NCI-H69 (cell line): ENCODE results near the gene DACT1.

Experiments used
- DNase-seq: peaks from one replicate; lab custom pipeline; 2025; lab: John Stamatoyannopoulos, UW

Gene DACT1

DNA sequence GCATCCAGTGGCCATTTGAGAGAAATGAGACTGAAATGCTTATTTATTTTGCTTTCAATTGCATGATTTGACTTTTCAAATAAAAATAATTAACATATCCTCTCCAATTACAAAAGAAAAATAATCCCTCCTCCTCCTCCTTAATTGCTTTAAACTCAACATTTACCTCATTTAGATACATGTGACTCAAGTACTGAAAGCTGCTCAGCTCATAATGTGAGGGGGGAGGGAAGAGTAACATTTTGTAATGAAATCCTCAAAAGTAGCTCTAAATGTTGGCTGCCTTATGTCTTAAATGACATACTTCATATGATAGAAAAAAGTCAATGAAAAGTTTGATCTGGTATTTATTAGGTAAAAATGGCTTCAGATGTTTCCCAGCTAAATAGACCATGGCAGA is 29.0 kb downstream of the DACT1 start:
- DNase-seq, result peak; percentile 77

- DNase-seq, result peak; percentile 97
Measured at GRCh38 chr14:58667900-58668299, 30.1 kb downstream of the DACT1 start.

DNA sequence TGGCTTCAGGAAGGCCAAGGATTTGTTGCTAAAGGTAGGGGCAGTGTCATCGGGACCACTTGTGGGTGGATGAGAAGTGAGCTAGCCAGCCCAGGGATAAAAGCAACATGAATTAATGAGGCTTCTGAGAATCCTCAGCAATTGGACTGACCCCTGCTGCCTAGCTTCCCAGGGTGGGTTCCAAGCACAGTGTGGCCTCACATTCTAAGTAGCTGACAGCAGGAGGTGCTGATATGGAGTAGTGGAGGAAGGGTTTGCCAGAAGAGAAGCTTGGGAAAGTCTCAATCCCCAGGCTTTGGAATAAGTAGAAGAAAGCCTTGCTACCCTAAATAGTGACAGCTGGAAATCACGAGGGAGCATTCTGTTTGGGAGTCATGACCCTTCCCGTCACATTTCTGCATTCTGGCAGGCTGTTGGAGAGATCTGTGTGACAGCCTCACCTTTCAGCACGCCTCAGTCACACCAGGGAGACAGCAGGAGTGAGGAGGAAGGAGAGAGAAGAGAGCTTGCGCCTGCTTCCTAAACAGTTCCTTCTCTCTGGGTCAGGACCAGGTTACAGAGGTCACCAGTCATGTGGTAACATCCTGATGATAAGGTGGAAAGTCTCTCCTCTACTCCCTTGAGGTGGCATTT is 31.2 kb downstream of the DACT1 start:
- peak; percentile 78 for DNase-seq

DNA sequence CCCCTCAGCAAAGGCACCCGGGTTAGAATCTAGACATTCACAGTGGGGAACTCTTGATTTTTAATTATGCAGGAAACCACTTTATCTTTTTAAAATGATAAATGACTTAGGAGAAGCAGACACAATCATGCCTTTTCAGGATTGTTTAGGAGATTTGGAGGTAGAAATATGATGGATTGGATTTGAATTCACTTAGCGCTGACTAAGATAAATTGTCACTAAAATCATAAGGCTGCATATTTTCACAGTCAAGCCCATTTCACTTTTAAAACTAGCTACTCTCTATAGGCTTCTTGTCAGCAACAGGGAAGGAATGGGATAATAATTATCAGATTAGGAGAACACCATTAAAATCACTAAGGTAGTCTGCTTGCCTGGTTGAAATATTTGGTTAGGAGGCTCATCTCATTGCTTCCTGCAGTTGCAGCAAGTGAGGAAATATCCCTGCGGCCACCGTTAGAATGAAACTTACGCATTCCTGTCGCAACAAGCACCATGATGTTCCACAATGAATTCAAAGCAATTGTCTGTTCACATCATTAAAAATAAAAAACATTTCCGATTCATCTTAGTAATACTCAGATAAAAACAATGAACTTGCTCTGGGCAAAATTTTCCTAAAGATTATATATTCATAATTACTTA is 31.9 kb downstream of the DACT1 start:
- peak; percentile 25 for DNase-seq

DNA sequence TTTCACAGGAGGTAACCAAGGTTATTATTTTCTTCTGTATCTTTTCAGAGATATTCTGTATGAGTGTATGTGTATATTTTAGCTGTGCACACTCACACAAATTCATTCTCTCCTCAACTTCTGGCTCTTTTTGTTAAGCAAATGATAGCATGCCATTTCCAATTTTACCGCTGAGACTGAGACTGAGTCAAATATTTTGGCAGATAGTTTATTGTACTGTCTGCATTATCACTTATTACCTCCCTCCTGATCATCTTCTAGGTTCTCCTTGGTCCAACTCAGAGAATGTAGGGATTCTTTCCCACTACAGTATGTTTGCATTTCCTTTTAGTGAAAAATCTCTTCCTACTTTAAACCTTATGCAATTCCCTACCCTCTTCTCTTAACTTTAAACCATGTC is 33.3 kb downstream of the DACT1 start:
- no peak for DNase-seq

GRCh38 chr14:58671436-58671835 is 33.7 kb downstream of the DACT1 start:
- peak; percentile 45 for DNase-seq

GRCh38 chr14:58673722-58674121 is 36.0 kb downstream of the DACT1 start:
- DNase-seq, result no peak

DNA sequence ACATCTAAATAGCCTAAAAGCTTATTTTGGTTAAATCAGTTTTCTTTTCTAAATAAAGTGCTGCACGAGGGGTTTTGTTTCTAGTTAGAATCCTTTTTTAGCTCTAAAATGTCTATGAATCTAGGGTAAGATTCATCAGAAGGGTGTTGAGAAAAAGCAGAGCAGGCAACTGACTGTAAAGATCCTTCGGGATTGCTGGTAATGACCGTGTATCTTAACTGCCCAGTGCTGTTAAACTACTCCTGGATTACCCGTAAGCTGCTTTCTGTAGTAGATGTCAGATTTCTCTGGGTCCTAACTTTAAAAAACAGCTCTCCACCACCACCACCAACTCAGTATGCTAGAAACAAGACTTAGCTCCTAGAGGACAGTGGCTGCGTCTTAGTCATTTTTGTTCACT is 39.2 kb downstream of the DACT1 start:
- DNase-seq, result peak; percentile 96

DNA sequence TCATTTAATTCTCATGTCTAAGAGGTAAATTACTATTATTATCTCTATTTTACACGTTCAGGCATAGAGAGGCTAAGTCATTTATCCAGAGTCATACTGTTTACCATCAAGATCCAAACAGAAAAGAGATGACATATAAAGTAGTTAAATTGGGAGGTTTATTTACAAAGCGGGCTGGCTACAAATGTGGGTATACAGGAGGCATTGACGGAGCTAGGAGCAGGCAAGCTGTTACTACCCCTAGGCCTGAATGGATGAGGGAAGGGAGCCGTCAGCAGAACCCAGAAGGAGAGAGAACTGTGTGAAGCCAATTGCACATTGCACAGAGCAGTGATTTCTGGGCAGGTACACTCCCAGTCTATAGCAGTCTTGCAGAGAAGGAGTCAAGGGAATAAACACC is 39.8 kb downstream of the DACT1 start:
- peak; percentile 98 for DNase-seq

- no peak for DNase-seq
Measured at GRCh38 chr14:58677996-58678395, 40.2 kb downstream of the DACT1 start.

DNA sequence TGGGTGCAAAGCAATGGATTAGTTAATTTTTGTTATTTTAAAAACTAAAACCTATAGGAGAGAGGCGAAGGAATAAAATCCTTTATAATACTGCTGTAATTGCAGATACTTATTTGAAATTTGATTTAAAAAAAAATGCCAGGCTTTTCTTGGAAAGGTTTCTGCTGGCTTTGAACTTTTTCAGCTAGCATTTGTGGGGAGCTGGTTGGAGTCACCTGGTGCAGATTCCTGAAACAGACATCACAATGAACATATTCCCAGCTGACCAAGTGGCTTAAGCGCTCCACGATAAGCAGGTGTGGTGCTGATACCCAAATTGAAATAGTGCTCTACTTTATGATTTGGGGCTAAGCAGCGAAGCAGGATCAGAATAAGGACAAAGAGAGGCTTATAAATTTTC is 42.9 kb downstream of the DACT1 start:
- no peak for DNase-seq

GRCh38 chr14:58687232-58687795 is 49.6 kb downstream of the DACT1 start:
- no peak for DNase-seq

DNA sequence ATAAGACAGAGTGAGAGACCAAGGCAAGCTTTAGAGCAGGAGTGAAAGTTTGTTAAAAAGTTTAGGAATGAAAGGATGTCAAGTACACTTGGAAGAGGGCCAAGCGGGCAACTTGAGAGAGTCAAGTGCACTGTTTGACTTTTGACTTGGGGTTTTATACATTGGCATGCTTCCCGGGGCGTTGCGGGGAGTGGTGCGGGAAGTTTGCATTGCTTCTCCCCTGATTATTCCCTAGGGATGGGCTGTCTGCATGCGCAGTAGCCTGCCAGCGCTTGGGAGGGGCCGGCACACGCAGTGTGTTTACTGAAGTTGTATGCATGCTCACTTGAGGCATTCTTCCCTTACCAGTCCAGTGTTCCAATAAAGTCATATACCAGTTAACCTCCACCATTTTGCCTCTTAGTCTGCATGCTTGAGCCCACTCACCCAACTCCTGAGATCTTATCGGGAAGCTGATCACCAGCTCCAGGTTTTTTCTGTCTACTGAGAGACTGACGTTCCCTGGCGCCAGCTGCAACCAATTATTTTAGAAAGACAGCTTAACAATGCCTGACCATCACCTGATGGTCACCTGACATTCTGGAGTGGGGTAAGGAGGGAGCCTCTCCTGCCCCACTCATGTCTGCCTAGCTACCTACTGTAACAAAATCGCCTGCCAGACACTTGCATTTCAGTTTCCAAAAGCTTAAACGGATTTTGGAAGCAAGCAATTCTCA is 53.2 kb downstream of the DACT1 start:
- DNase-seq, result peak; percentile 98

DNA sequence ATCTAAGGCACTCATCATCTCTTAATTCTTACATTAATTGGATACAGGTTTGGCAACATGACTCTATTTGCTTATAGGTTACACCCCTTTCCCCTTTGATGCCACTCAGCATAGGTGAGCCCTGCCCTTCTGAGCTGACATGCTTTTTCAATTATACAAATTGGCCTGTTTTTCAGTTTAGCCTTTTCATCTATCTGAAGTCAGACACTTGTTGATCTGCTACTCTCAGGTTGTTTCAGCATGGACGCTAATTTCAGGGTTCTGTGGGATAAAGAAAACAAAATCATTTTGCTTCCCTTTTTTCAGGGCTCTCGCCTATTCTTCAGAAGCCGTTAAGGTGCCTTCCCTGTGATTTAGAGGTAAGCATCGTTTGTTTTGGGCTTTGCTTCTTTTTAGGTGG is 55.3 kb downstream of the DACT1 start:
- DNase-seq, result peak; percentile 94

GRCh38 chr14:58695514-58695913 is 57.8 kb downstream of the DACT1 start:
- DNase-seq, result no peak

GRCh38 chr14:58697266-58697929 is 59.6 kb downstream of the DACT1 start:
- DNase-seq, result peak; percentile 69
